A549 (cell line): ENCODE data around the gene ACYP1. TPM values are rescaled to one million over a fixed set of nuclear protein-coding genes. Genes with fewer than 3 reads are reported as not detected.
A peak's percentile ranks its signal among the peaks of the same experiment; 100 is the strongest.

ENCODE experiments used
- ATAC-seq, 2 experiments: fragments of 200-7000 bp in 1 of 2; fragments of >200 bp in 1 of 2; cut with Nextera tagmentation in 1 of 2; cut with Tn5 transposase in 1 of 2; 3 replicates each; pipeline versions ENCODE4 v1.8.0 to v1.9.1; 2018 to 2020; ENCODE audit warnings: mild to moderate bottlenecking in 1 of 2, moderate library complexity in 1 of 2
- CTCF ChIA-PET: fragments of 300-600 bp; sonication (Branson Sonifier 250); formaldehyde crosslinking; extraction: SDS; loops from one replicate; lab custom pipeline; 2021; ENCODE audit warnings: antibody characterized with exemption, inconsistent platforms; lab: Yijun Ruan, JAX
- POLR2A ChIA-PET: fragments of 350-600 bp; formaldehyde crosslinking; extraction: SDS; loops from one replicate; lab custom pipeline; 2021; ENCODE audit warnings: antibody characterized with exemption, inconsistent platforms; lab: Yijun Ruan, JAX
- DNase-seq, 2 experiments: peaks; one replicate each; pipeline versions ENCODE4 v3.0.0 to v3.0.0-alpha.2; 2011 to 2016; ENCODE audit warnings: low read depth in 1 of 2, low spot score in 1 of 2
- FAIRE-seq: peaks from 2 replicates; lab custom pipeline; 2011; peaks lifted over from hg19 to GRCh38; lab: Jason Lieb, UNC
- H3K27ac ChIP-seq, 2 experiments: fragments of >200 bp; sonication (Bioruptor Twin); formaldehyde crosslinking; 3 replicates each; pipeline ENCODE4 v1.5.1; 2016 to 2017
- H3K4me1 ChIP-seq: fragments of >200 bp; sonication (Bioruptor Twin); formaldehyde crosslinking; 3 replicates; pipeline ENCODE4 v1.6.1; 2016
- H3K4me2 ChIP-seq: fragments of >200 bp; sonication (Bioruptor Twin); formaldehyde crosslinking; 3 replicates; pipeline ENCODE4 v1.6.1; 2016
- H3K4me3 ChIP-seq: fragments of >200 bp; sonication (Bioruptor Twin); formaldehyde crosslinking; 3 replicates; pipeline ENCODE4 v1.5.1; 2016
- H3K9me3 ChIP-seq: fragments of >200 bp; sonication (Bioruptor Twin); formaldehyde crosslinking; 3 replicates; pipeline ENCODE4 v1.6.1; 2016
- CBX2 ChIP-seq: fragments of 200-600 bp; sonication (generic); IDR thresholded peaks from 2 replicates; pipeline ENCODE4 v1.6.1; 2016; ENCODE audit warnings: low read depth, mild to moderate bottlenecking, borderline replicate concordance
- CBX8 ChIP-seq: fragments of 200-600 bp; sonication (generic); IDR thresholded peaks from 2 replicates; pipeline ENCODE4 v1.6.1; 2016
- CTCF ChIP-seq: fragments of >200 bp; sonication (Bioruptor Twin); formaldehyde crosslinking; IDR thresholded peaks from 3 replicates; pipeline ENCODE4 v1.5.1; 2016
- EHMT2 ChIP-seq: fragments of 200-600 bp; sonication (generic); IDR thresholded peaks from 2 replicates; pipeline ENCODE4 v1.6.1; 2016; ENCODE audit warnings: antibody characterized with exemption, low read depth, mild to moderate bottlenecking, moderate library complexity
- ELK1 ChIP-seq: fragments of 150-350 bp; IDR thresholded peaks from 2 replicates; pipeline ENCODE4 v1.6.1; 2014; ENCODE audit warnings: low read depth, mild to moderate bottlenecking, low read length
- FOSB ChIP-seq: fragments of 250-450 bp; sonication (Bioruptor Pico); IDR thresholded peaks from 2 replicates; pipeline ENCODE4 v1.5.0; 2020; ENCODE audit warnings: mild to moderate bottlenecking, moderate library complexity
- HEYL ChIP-seq: fragments of 250-450 bp; sonication (Bioruptor Pico); IDR thresholded peaks from 2 replicates; pipeline ENCODE4 v1.8.0; 2021; ENCODE audit warnings: mild to moderate bottlenecking, moderate library complexity
- JUN ChIP-seq, 2 experiments: fragments of >200 bp; sonication (Bioruptor Twin); formaldehyde crosslinking; IDR thresholded peaks; 2 replicates in 1 of 2; 3 replicates in 1 of 2; pipeline ENCODE4 v1.6.1; 2016 to 2017
- MAFK ChIP-seq: fragments of 450-650 bp; IDR thresholded peaks from 2 replicates; pipeline ENCODE4 v1.6.1; 2014; ENCODE audit not compliant: partially characterized antibody
- MAX ChIP-seq: IDR thresholded peaks from 2 replicates; pipeline ENCODE4 v1.6.1; 2012
- NFE2L2 ChIP-seq: fragments of 150-350 bp; conservative IDR thresholded peaks from 2 replicates; pipeline ENCODE4 v1.6.1; 2014; ENCODE audit warnings: low read length
- RAD21 ChIP-seq, 2 experiments: fragments of >200 bp in 1 of 2; sonication (Bioruptor Twin) in 1 of 2; formaldehyde crosslinking in 1 of 2; IDR thresholded peaks in 1 of 2; conservative IDR thresholded peaks in 1 of 2; 2 replicates in 1 of 2; 3 replicates in 1 of 2; pipeline ENCODE4 v1.6.1; 2012 to 2018; ENCODE audit warnings: inconsistent platforms in 1 of 2
- RARB ChIP-seq: fragments of 250-450 bp; sonication (Bioruptor Pico); IDR thresholded peaks from 2 replicates; pipeline ENCODE4 v1.8.0; 2021; ENCODE audit warnings: mild to moderate bottlenecking, moderate library complexity
- REST ChIP-seq: fragments of 200-600 bp; sonication (generic); IDR thresholded peaks from 2 replicates; pipeline ENCODE4 v1.6.1; 2016; ENCODE audit warnings: antibody characterized with exemption, mild to moderate bottlenecking, moderate library complexity
- TP53 ChIP-seq: fragments of 250-450 bp; sonication (Bioruptor Pico); IDR thresholded peaks from 2 replicates; pipeline ENCODE4 v1.5.0; 2021; ENCODE audit warnings: mild to moderate bottlenecking, moderate library complexity
- ZFP36 ChIP-seq: fragments of 450-650 bp; IDR thresholded peaks from 2 replicates; pipeline ENCODE4 v1.6.1; 2014; ENCODE audit warnings: borderline replicate concordance; ENCODE audit not compliant: partially characterized antibody
- WGBS: methylation state at CpG from one replicate; pipeline ENCODE4 v1.1.6; 2017; ENCODE audit errors: missing lambda C conversion rate; 5-methylcytosine and 5-hydroxymethylcytosine counted together
- polyA plus RNA-seq, 4 experiments: library from polyadenylated mRNA; depleted of rRNA in 3 of 4; stranded (reverse); fragments of >200 nt; fragmentation: RNase III in 1 of 4; extraction: RNeasy Plus Mini Kit Qiagen cat#74134 plus additional on column Dnase treatment in 1 of 4; gene quantifications; 2 replicates in 3 of 4; 3 replicates in 1 of 4; pipeline ENCODE4 v1.2.3, GENCODE V29; 2011 to 2017

The ACYP1 gene
- polyA plus RNA-seq, 2 of the 4 experiments (the other 2 are of a cell fraction) = 34.3 to 36.7 TPM

GRCh38 chr14:75088153-75088552 is 24.3 kb upstream of the ACYP1 start:
- ChIA-PET POLR2A (interaction anchor here (1.3 to 1.4 kb wide), 2 partner anchors 19 to 207 kb away, joined by 3 to 6 read pairs; partner anchors contain the start of gene ZC2HC1C), CTCF (interaction anchor here (0.5 to 13.1 kb wide), 73 partner anchors 9 to 482 kb away, joined by 3 to 148 read pairs (median 6); partner anchors contain the start of genes ACYP1, EIF2B2, MLH3 and PGF)
- TF ChIP-seq TP53 (CRISPR knock-in tag) (no peak), CTCF (no peak), RARB (CRISPR knock-in tag) (no peak), MAFK (peak; percentile 63)
- Histone ChIP-seq H3K9me3 (no peaks in the 10 kb centered on the region), H3K27ac (no peak overlapping the region), H3K4me3 (no peak overlapping the region), H3K4me1 (no peaks in the 10 kb centered on the region), H3K4me2 (no peak overlapping the region)
- FAIRE-seq (no peak), DNase-seq (no peak), ATAC-seq (peak in 1 of 2 experiments; percentile 40; a peak in 3 of 6 replicates)
- WGBS = 54% methylated on average over 2 of the region's 2 CpGs

- peak; percentile 59 to 66; a peak in 3 of 6 replicates for ATAC-seq
- H3K27ac ChIP-seq = no peak overlapping the region
- DNase-seq = no peak
- H3K4me2 ChIP-seq = no peak overlapping the region
- ChIA-PET CTCF (interaction anchor here (0.6 to 13.1 kb wide), 7 partner anchors 10 to 469 kb away, joined by 3 to 148 read pairs (median 5); partner anchors contain the start of genes ACYP1 and ZC2HC1C), POLR2A (no interaction called here)
- no peak for TF ChIP-seq REST
- TF ChIP-seq CTCF = peak; percentile 33; the same call in 2 of the 3 replicates
- TF ChIP-seq RAD21 (conservative IDR thresholded peaks at IDR 0.05 in 1 of 2, IDR thresholded peaks at IDR 0.05 in 1 of 2) = peak in 1 of 2 experiments; percentile 38; a peak in 2 of 5 replicates
- TF ChIP-seq MAX = no peak
- no peak for TF ChIP-seq EHMT2
- TF ChIP-seq CBX8 = no peak
- TF ChIP-seq CBX2 = no peak
- TF ChIP-seq JUN (IDR thresholded peaks at IDR 0.05) = no peak
- no peak for TF ChIP-seq NFE2L2
- no peak for TF ChIP-seq ELK1
- TF ChIP-seq ZFP36 = no peak
- no peak for TF ChIP-seq HEYL (CRISPR knock-in tag)
- TF ChIP-seq RARB (CRISPR knock-in tag) = no peak
- TF ChIP-seq FOSB (CRISPR knock-in tag) = no peak
- 67% methylated on average over 5 of the region's 5 CpGs for WGBS
- FAIRE-seq = no peak
- no peak overlapping the region for H3K4me3 ChIP-seq
- no peaks in the 10 kb centered on the region for H3K4me1 ChIP-seq
- no peaks in the 10 kb centered on the region for H3K9me3 ChIP-seq
These were observed 20.7 kb upstream of the ACYP1 start for GRCh38 chr14:75084513-75084912.
